Measurements from ENCODE around the gene REXO1. TPM values are rescaled to one million over a fixed set of nuclear protein-coding genes. Genes with fewer than 3 reads are reported as not detected.
"Not testable (repeated sequence)": the region's sequence is repeated elsewhere in the genome, so short reads cannot be mapped to it uniquely, and the experiment has no call there.

REXO1 gene
- total RNA-seq, 1 experiment from 2014 or later: 52.2 TPM

DNA sequence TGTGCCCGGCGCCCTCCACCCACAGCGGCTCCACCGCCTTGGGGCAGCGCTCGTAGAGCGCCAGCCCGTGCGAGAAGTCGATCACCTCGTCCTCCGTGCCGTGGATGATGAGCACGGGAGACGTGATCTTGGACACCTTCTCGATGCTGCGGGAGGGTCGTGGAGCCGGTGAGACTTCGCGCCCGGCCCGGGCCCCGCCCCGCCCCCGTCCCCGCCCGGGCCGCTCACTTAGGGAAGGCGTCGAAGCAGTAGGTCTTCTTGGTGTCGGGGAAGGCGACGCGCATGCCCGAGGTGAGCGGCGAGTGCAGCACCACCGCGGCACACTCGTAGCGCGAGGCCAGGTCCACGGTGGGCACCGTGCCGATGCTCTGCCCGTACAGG lies 29.0 kb upstream of the REXO1 start:
- RAD21 ChIA-PET (ENCODE audit: low non-redundant PET in 1 of 2, low total read pairs in 2 of 2, uncharacterized antibody in 2 of 2, unreplicated experiment in 2 of 2); intact Hi-C loops (cut with micrococcal nuclease); H3K36me3 ChIP-seq (ENCODE audit: control insufficient read depth in 1 of 2, insufficient read depth in 2 of 2, low read length in 2 of 2); H3K9me2 ChIP-seq (ENCODE audit: insufficient read depth); H3K4me2 ChIP-seq (ENCODE audit: low read length); H3K27ac ChIP-seq (ENCODE audit: low read depth, low read length); POLR2A ChIA-PET; DNase-seq (ENCODE audit: low read depth, low spot score); H3K9me3 ChIP-seq (ENCODE audit: control insufficient read depth in 1 of 2, insufficient read depth in 1 of 2, low read depth in 1 of 2, low read length in 2 of 2); H3K9ac ChIP-seq (ENCODE audit: low read length); H2AFZ ChIP-seq (ENCODE audit: low read depth, low read length, poor library complexity, severe bottlenecking); H3K4me3 ChIP-seq (replicated peaks in 1 of 2; ENCODE audit: low read depth in 1 of 2, low read length in 2 of 2); BruUV-seq (replicated peaks); H3K27me3 ChIP-seq (ENCODE audit: insufficient read depth, low read length); ATAC-seq: not testable (repeated sequence)
- H3K79me2 ChIP-seq (ENCODE audit: insufficient read depth, low read length): peaks cover 53% of the 10 kb centered on the region
- H4K20me1 ChIP-seq (ENCODE audit: insufficient read depth): peaks cover 11% of the 10 kb centered on the region; the same call in 1 of the 2 replicates
- peaks cover 12 to 20% of the 10 kb centered on the region in 2 experiments for H3K4me1 ChIP-seq (ENCODE audit: control insufficient read depth in 1 of 2, insufficient read depth in 2 of 2, low read length in 2 of 2)
- CTCF ChIA-PET: interaction anchor here (3.3 kb wide), 1 partner anchor 13 kb away, joined by 12 read pairs; no protein-coding TSS in a partner anchor

GRCh38 chr19:1876496-1877279 lies 28.4 kb upstream of the REXO1 start:
- ChIA-PET POLR2A (interaction anchor here (0.8 to 1.1 kb wide), 4 partner anchors 10 to 29 kb away, joined by 3 to 10 read pairs (median 5); partner anchors contain the start of genes ADAT3 and SCAMP4), CTCF (interaction anchor here (0.7 to 3.3 kb wide), 4 partner anchors 10 to 53 kb away, joined by 3 to 12 read pairs (median 3); no protein-coding TSS in a partner anchor)
- BruUV-seq (replicated peaks): not testable (repeated sequence)

More at GRCh38 chr19:1876496-1877279, 28.4 kb upstream of the REXO1 start:
- Histone ChIP-seq H3K4me1 (ENCODE audit: control insufficient read depth in 1 of 2, insufficient read depth in 2 of 2, low read length in 2 of 2) (peaks cover 12 to 20% of the 10 kb centered on the region in 2 experiments), H4K20me1 (ENCODE audit: insufficient read depth) (peaks cover 11% of the 10 kb centered on the region; the same call in 1 of the 2 replicates), H3K4me3 (replicated peaks in 1 of 2; ENCODE audit: low read depth in 1 of 2, low read length in 2 of 2) (peak overlapping the region; percentile 76 to 95), H3K9ac (ENCODE audit: low read length) (peak overlapping the region; percentile 95), H3K4me2 (ENCODE audit: low read length) (peak overlapping the region; percentile 98), H3K27ac (ENCODE audit: low read depth, low read length) (peak overlapping the region; percentile 95), H3K79me2 (ENCODE audit: insufficient read depth, low read length) (peaks cover 50% of the 10 kb centered on the region)
- RAD21 ChIA-PET (ENCODE audit: low non-redundant PET in 1 of 2, low total read pairs in 2 of 2, uncharacterized antibody in 2 of 2, unreplicated experiment in 2 of 2); DNase-seq (ENCODE audit: low read depth, low spot score); H3K9me2 ChIP-seq (ENCODE audit: insufficient read depth); H3K9me3 ChIP-seq (ENCODE audit: control insufficient read depth in 1 of 2, insufficient read depth in 1 of 2, low read depth in 1 of 2, low read length in 2 of 2); H3K27me3 ChIP-seq (ENCODE audit: insufficient read depth, low read length); H2AFZ ChIP-seq (ENCODE audit: low read depth, low read length, poor library complexity, severe bottlenecking); intact Hi-C loops (cut with micrococcal nuclease); H3K36me3 ChIP-seq (ENCODE audit: control insufficient read depth in 1 of 2, insufficient read depth in 2 of 2, low read length in 2 of 2): not testable (repeated sequence)
- TF ChIP-seq, protein P1, sequence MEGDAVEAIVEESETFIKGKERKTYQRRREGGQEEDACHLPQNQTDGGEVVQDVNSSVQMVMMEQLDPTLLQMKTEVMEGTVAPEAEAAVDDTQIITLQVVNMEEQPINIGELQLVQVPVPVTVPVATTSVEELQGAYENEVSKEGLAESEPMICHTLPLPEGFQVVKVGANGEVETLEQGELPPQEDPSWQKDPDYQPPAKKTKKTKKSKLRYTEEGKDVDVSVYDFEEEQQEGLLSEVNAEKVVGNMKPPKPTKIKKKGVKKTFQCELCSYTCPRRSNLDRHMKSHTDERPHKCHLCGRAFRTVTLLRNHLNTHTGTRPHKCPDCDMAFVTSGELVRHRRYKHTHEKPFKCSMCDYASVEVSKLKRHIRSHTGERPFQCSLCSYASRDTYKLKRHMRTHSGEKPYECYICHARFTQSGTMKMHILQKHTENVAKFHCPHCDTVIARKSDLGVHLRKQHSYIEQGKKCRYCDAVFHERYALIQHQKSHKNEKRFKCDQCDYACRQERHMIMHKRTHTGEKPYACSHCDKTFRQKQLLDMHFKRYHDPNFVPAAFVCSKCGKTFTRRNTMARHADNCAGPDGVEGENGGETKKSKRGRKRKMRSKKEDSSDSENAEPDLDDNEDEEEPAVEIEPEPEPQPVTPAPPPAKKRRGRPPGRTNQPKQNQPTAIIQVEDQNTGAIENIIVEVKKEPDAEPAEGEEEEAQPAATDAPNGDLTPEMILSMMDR (IDR thresholded peaks at IDR 0.05 in 2 of 3, conservative IDR thresholded peaks at IDR 0.05 in 1 of 3; ENCODE audit: borderline replicate concordance in 1 of 3, insufficient read depth in 1 of 3, low read depth in 2 of 3, low read length in 2 of 3): peak in 1 of 3 experiments; percentile 30; a peak in 2 of 6 replicates
- peak; percentile 53 for ATAC-seq
